Aorta (tissue), 5 donors: ENCODE measurements around the gene PKDCC. TPM values are rescaled to one million over a fixed set of nuclear protein-coding genes. Genes with fewer than 3 reads are reported as not detected.

Experiments
- ATAC-seq: fragments of 200-7000 bp; cut with Tn5 transposase; one replicate; pipeline ENCODE4 v1.9.1; 2022; ENCODE audit warnings: moderate library complexity; ENCODE audit not compliant: low FRiP score
- DNase-seq, 2 donors: peaks; one replicate each; pipeline ENCODE4 v3.0.0-alpha.2; 2020
- H3K27ac ChIP-seq, 2 donors: one replicate each; pipeline ENCODE4 v1.5.1; 2013; ENCODE audit warnings: low read length in 2 of 2, mild to moderate bottlenecking in 2 of 2, moderate library complexity in 2 of 2, control low read depth in 1 of 2, inconsistent platforms in 1 of 2, low read depth in 1 of 2
- H3K27me3 ChIP-seq, 2 donors: one replicate each; pipeline ENCODE4 v1.6.1; 2013; ENCODE audit warnings: control low read depth in 1 of 2, low read length in 1 of 2, mild to moderate bottlenecking in 1 of 2, moderate library complexity in 1 of 2; ENCODE audit not compliant: insufficient read depth in 2 of 2, control insufficient read depth in 1 of 2
- H3K36me3 ChIP-seq, 2 donors: one replicate each; pipeline ENCODE4 v1.6.1; 2013; ENCODE audit warnings: control low read depth in 1 of 2, low read length in 1 of 2, mild to moderate bottlenecking in 1 of 2; ENCODE audit not compliant: insufficient read depth in 2 of 2, control insufficient read depth in 1 of 2
- H3K4me1 ChIP-seq, 2 donors: one replicate each; pipeline ENCODE4 v1.6.1; 2013; ENCODE audit warnings: low read length in 2 of 2, control low read depth in 1 of 2, mild to moderate bottlenecking in 1 of 2, moderate library complexity in 1 of 2; ENCODE audit not compliant: insufficient read depth in 2 of 2, control insufficient read depth in 1 of 2
- H3K4me3 ChIP-seq, 2 donors: one replicate each; pipeline ENCODE4 v1.5.1; 2013; ENCODE audit warnings: low read length in 2 of 2, control low read depth in 1 of 2, mild to moderate bottlenecking in 1 of 2
- H3K9me3 ChIP-seq: one replicate; pipeline ENCODE4 v1.6.1; 2013; ENCODE audit warnings: mild to moderate bottlenecking, low read length; ENCODE audit not compliant: control insufficient read depth
- WGBS, 2 donors: extraction: QIAGEN DNeasy Blood & Tissue Kit; methylation state at CpG; one replicate each; pipeline ENCODE4 v1.1.7; 2013; 5-methylcytosine and 5-hydroxymethylcytosine counted together
- intact Hi-C, 2 donors: fragments of 100-400 bp; cut with DNase I; formaldehyde crosslinking; loops; one replicate each; pipeline versions ENCODE4 v1.14.2 to v1.15.0; 2022
- polyA plus RNA-seq, 2 donors: library from polyadenylated mRNA; stranded (reverse); fragments of 200-250 nt; gene quantifications; one replicate each; pipeline ENCODE4 v1.2.3, GENCODE V29; 2013
- total RNA-seq, 2 donors: library from RNA; stranded (reverse); fragmentation: NEBNext Ultra II Directional; extraction: Animal tissue kit (Norgen Biotek cat#: 25700); gene quantifications; one replicate each; pipeline ENCODE4 v1.2.1, GENCODE V29; 2021
- donor health status: healthy with polysubstance abuse.
- donor health status: Bipolar disorder and iron deficiency.
- donor health status: DM: no; HTN: no; CAD: no.
- donor health status: DM: no; HTN: no; CAD: no.
- donor health status: DM: yes; HTN: yes; CAD: no.

PKDCC gene
- total and polyA plus RNA-seq, 4 donors, result 48.8 to 258 (median 165) TPM

- Histone ChIP-seq H3K36me3 (no peaks in the 10 kb centered on the region), H3K27me3 (no peaks in the 10 kb centered on the region), H3K4me3 (no peak overlapping the region), H3K9me3 (no peaks in the 10 kb centered on the region), H3K4me1 (peaks cover 0 to 2% of the 10 kb centered on the region in 2 donors), H3K27ac (peak overlapping the region in 1 of 2 donors; percentile 29)
- ATAC-seq (no peak), DNase-seq (no peak)
- intact Hi-C loops, result no loop called here
- 21 to 35% methylated on average over 12 of the region's 12 CpGs for WGBS, 2 donors
Measured at GRCh38 chr2:42045848-42046748, 1.7 kb upstream of the PKDCC start.

- no peaks in the 10 kb centered on the region for H3K36me3 ChIP-seq
- ATAC-seq (peak; percentile 33), DNase-seq (peak in 1 of 2 donors; percentile 56)
- H3K4me3 ChIP-seq, result peak overlapping the region; percentile 80 to 96
- WGBS, 2 donors, result 1 to 2% methylated on average over 36 to 39 of the region's 39 CpGs
- H3K27ac ChIP-seq, result peak overlapping the region; percentile 37 to 65
- intact Hi-C loops, result loop anchor here in 1 of 2 donors (1.0 kb wide), 1 partner anchor 81 kb away; no protein-coding TSS in a partner anchor
- H3K4me1 ChIP-seq, result peaks cover 0 to 2% of the 10 kb centered on the region in 2 donors
- no peaks in the 10 kb centered on the region for H3K27me3 ChIP-seq
- H3K9me3 ChIP-seq, result no peaks in the 10 kb centered on the region
Measured at GRCh38 chr2:42046819-42047487, 868 bp upstream of the PKDCC start.

- intact Hi-C loops, result no loop called here
- H3K36me3 ChIP-seq, result no peaks in the 10 kb centered on the region
- DNase-seq (peak in 1 of 2 donors; percentile 57), ATAC-seq (peak; percentile 21)
- H3K4me3 ChIP-seq, result peak overlapping the region; percentile 52 to 77
- no peaks in the 10 kb centered on the region for H3K9me3 ChIP-seq
- no peaks in the 10 kb centered on the region for H3K27me3 ChIP-seq
- peak overlapping the region; percentile 90 to 99 for H3K27ac ChIP-seq
- peaks cover 0 to 6% of the 10 kb centered on the region in 2 donors for H3K4me1 ChIP-seq
- 1% methylated on average over 59 to 80 of the region's 80 CpGs for WGBS, 2 donors
Measured at GRCh38 chr2:42048299-42049220, 739 bp downstream of the PKDCC start.

GRCh38 chr2:42049221-42050009 lies 1.6 kb downstream of the PKDCC start:
- ATAC-seq (no peak), DNase-seq (peak in 1 of 2 donors; percentile 44)
- H3K27me3 ChIP-seq, result no peaks in the 10 kb centered on the region
- no peaks in the 10 kb centered on the region for H3K9me3 ChIP-seq
- H3K27ac ChIP-seq, result peak overlapping the region; percentile 53 to 95
- H3K36me3 ChIP-seq, result no peaks in the 10 kb centered on the region
- H3K4me3 ChIP-seq, result peak overlapping the region; percentile 52 to 77
- WGBS, 2 donors, result 6% methylated on average over 11 of the region's 11 CpGs
- peaks cover 0 to 8% of the 10 kb centered on the region in 2 donors for H3K4me1 ChIP-seq
- intact Hi-C loops, result loop anchor here (5.0 to 10.0 kb wide), 3 partner anchors 52 to 1175 kb away; partner anchors contain the start of gene ZFP36L2 (in 1 of the 2)

- Histone ChIP-seq H3K9me3 (no peaks in the 10 kb centered on the region), H3K36me3 (peaks cover 2 to 3% of the 10 kb centered on the region in 2 donors), H3K4me3 (peak overlapping the region; percentile 52 to 77), H3K4me1 (peaks cover under 1 to 8% of the 10 kb centered on the region in 2 donors), H3K27me3 (no peaks in the 10 kb centered on the region), H3K27ac (peak overlapping the region; percentile 53 to 95)
- intact Hi-C loops, result loop anchor here (5.0 to 10.0 kb wide), 3 partner anchors 53 to 1175 kb away; partner anchors contain the start of gene ZFP36L2 (in 1 of the 2)
- DNase-seq (no peak), ATAC-seq (no peak)
- WGBS, 2 donors, result 3 to 6% methylated on average over 14 of the region's 14 CpGs
Measured at GRCh38 chr2:42050010-42050702, 2.3 kb downstream of the PKDCC start.

- peak overlapping the region; percentile 53 to 95 for H3K27ac ChIP-seq
- 7% methylated on average over 8 of the region's 8 CpGs for WGBS, 2 donors
- DNase-seq (no peak), ATAC-seq (no peak)
- peak overlapping the region; percentile 52 to 77 for H3K4me3 ChIP-seq
- peaks cover 3 to 6% of the 10 kb centered on the region in 2 donors for H3K4me1 ChIP-seq
- intact Hi-C loops, result loop anchor here (5.0 to 10.0 kb wide), 3 partner anchors 54 to 1174 kb away; partner anchors contain the start of gene ZFP36L2 (in 1 of the 2)
- H3K9me3 ChIP-seq, result no peaks in the 10 kb centered on the region
- peaks cover 2 to 4% of the 10 kb centered on the region in 2 donors for H3K36me3 ChIP-seq
- no peaks in the 10 kb centered on the region for H3K27me3 ChIP-seq
Measured at GRCh38 chr2:42050703-42051542, 3.1 kb downstream of the PKDCC start.
